Endodermal cell (in vitro differentiated cells): ENCODE measurements around the gene ADGRD1. TPM values are rescaled to one million over a fixed set of nuclear protein-coding genes. Genes with fewer than 3 reads are reported as not detected.

Experiments used
- DNase-seq: peaks from one replicate; pipeline ENCODE4 v3.0.0-alpha.2; 2017
- H3K27ac ChIP-seq: 2 replicates; pipeline ENCODE4 v1.5.1; 2013; ENCODE audit warnings: mild to moderate bottlenecking, low read depth, low read length, moderate library complexity
- H3K27me3 ChIP-seq: 2 replicates; pipeline ENCODE4 v1.6.1; 2013; ENCODE audit warnings: mild to moderate bottlenecking, low read length, moderate library complexity; ENCODE audit not compliant: insufficient read depth, control insufficient read depth, poor library complexity, severe bottlenecking
- H3K36me3 ChIP-seq: 2 replicates; pipeline ENCODE4 v1.7.0; 2013; ENCODE audit warnings: mild to moderate bottlenecking, low read length, moderate library complexity; ENCODE audit not compliant: control insufficient read depth, insufficient read depth
- H3K4me1 ChIP-seq: one replicate; pipeline ENCODE4 v1.7.0; 2013; ENCODE audit warnings: low read length; ENCODE audit not compliant: control insufficient read depth, insufficient read depth
- H3K4me3 ChIP-seq: 2 replicates; pipeline ENCODE4 v1.5.1; 2013; ENCODE audit warnings: mild to moderate bottlenecking, low read length, moderate library complexity
- H3K9ac ChIP-seq: 2 replicates; pipeline ENCODE4 v1.6.1; 2013; ENCODE audit warnings: mild to moderate bottlenecking, low read length, moderate library complexity; ENCODE audit not compliant: poor library complexity, severe bottlenecking; ENCODE audit errors: extremely low read depth
- H3K9me3 ChIP-seq: 2 replicates; pipeline ENCODE4 v1.6.1; 2013; ENCODE audit warnings: mild to moderate bottlenecking, low read length, moderate library complexity; ENCODE audit not compliant: control insufficient read depth
- H3K27ac Mint-ChIP-seq: 2 replicates; pipeline ENCODE4 v1.8.0; 2020; ENCODE audit warnings: mixed read lengths
- H3K27me3 Mint-ChIP-seq: 2 replicates; pipeline ENCODE4 v1.8.0; 2021; ENCODE audit warnings: mild to moderate bottlenecking, mixed read lengths; ENCODE audit not compliant: insufficient read depth
- H3K36me3 Mint-ChIP-seq: 2 replicates; pipeline ENCODE4 v1.8.0; 2020; ENCODE audit warnings: low read depth, mixed read lengths
- H3K4me1 Mint-ChIP-seq: 2 replicates; pipeline ENCODE4 v1.8.0; 2020; ENCODE audit warnings: mixed read lengths
- H3K4me3 Mint-ChIP-seq: 2 replicates; pipeline ENCODE4 v1.8.0; 2020; ENCODE audit warnings: mild to moderate bottlenecking, moderate library complexity, mixed read lengths
- H3K9me3 Mint-ChIP-seq: 2 replicates; pipeline ENCODE4 v1.8.0; 2020; ENCODE audit warnings: mild to moderate bottlenecking, mixed read lengths
- WGBS, 2 experiments: methylation state at CpG; one replicate each; pipeline versions ENCODE4 v1.1.5 to v1.1.7; 2013; ENCODE audit warnings: missing lambda C conversion rate in 2 of 2, mixed read lengths in 1 of 2; ENCODE audit not compliant: insufficient coverage in 1 of 2, insufficient read length in 1 of 2; 5-methylcytosine and 5-hydroxymethylcytosine counted together
- total RNA-seq, 2 donors: library from RNA; stranded (reverse); fragmentation: NEBNext Ultra II Directional in 1 of 2; extraction: Animal tissue kit (Norgen Biotek cat#: 25700) in 1 of 2; gene quantifications; 2 replicates in 1 of 2; 3 replicates in 1 of 2; pipeline ENCODE4 v1.2.1, GENCODE V29; 2021
- TF ChIP-seq, protein P1 (sequence below): fragments of 200-600 bp; sonication (generic); conservative IDR thresholded peaks from 2 replicates; pipeline ENCODE4 v1.5.0; 2021; ENCODE audit warnings: antibody characterized with exemption, mild to moderate bottlenecking

ADGRD1 gene
- total RNA-seq, 2 donors from 2014 or later, result 1.3 to 2.9 TPM

DNA sequence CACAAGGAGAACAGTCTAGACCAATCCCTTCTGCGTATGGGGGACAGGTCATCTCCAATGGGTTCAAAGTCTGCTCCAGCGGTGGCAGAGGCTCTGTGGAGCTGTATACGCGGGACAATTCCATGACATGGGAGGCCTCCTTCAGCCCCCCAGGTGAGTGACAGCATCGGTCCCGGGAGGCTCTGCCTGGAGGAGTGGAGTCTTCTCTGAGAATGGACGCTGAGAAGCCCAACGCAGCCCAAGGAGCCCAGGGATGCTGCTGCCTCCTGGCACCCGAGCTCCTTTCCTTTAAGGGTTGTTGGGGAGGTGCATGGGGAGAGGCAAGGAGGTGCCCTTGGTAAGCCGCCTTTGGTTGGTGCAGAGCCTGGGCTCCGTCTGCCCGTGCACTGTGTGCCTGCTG is 28.2 kb downstream of the ADGRD1 start:
- Histone ChIP-seq H3K4me3 (no peak overlapping the region), H3K27me3 (no peaks in the 10 kb centered on the region), H3K9ac (no peak overlapping the region), H3K27ac (no peak overlapping the region), H3K9me3 (no peaks in the 10 kb centered on the region), H3K36me3 (no peaks in the 10 kb centered on the region), H3K4me1 (no peaks in the 10 kb centered on the region)
- TF ChIP-seq, protein P1, sequence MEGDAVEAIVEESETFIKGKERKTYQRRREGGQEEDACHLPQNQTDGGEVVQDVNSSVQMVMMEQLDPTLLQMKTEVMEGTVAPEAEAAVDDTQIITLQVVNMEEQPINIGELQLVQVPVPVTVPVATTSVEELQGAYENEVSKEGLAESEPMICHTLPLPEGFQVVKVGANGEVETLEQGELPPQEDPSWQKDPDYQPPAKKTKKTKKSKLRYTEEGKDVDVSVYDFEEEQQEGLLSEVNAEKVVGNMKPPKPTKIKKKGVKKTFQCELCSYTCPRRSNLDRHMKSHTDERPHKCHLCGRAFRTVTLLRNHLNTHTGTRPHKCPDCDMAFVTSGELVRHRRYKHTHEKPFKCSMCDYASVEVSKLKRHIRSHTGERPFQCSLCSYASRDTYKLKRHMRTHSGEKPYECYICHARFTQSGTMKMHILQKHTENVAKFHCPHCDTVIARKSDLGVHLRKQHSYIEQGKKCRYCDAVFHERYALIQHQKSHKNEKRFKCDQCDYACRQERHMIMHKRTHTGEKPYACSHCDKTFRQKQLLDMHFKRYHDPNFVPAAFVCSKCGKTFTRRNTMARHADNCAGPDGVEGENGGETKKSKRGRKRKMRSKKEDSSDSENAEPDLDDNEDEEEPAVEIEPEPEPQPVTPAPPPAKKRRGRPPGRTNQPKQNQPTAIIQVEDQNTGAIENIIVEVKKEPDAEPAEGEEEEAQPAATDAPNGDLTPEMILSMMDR, result no peak
- peak; percentile 42 for DNase-seq
- Mint-ChIP-seq H3K27me3 (peaks cover 3% of the 10 kb centered on the region), H3K4me3 (no peak overlapping the region), H3K9me3 (no peaks in the 10 kb centered on the region), H3K4me1 (no peaks in the 10 kb centered on the region), H3K36me3 (no peaks in the 10 kb centered on the region), H3K27ac (no peak overlapping the region)
- 90 to 95% methylated on average over 3 to 12 of the region's 12 CpGs for WGBS, 2 experiments

- DNase-seq, result peak; percentile 37
- WGBS, 2 experiments, result 84 to 86% methylated on average over 8 to 11 of the region's 11 CpGs
Measured at GRCh38 chr12:130982565-130983225, 29.0 kb downstream of the ADGRD1 start.

DNA sequence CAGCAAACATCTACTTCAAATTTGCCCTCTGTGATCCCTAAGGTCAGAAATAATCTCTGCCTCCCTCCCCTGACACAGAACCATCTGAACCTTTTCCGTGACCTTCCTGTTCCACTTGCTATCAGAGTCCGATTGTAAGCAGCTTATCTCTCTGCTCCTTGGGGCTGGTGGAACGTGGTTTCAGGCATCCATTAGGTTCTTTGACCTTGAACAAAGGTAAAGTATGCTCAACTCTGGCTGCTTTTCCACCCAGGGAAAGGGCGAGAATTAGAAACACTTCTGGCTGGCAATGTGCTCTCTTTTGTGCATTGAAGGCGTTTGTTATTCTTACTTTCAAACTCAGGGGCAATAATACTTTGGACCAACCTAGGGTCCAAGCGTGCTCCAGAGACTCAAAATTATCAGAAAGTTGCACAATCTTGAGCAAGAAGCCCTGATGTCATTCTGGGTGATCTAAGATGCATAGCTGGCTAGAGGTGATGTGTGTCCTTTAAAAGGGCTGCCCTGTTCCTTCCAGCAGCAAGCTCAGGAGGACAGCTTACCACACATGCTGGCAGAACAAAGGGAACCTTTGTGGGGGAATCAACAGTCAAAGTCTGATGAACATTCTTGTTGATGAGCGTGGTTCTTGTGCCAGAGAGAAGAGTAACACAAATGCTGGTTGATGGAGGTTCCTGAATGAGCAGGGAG is 29.8 kb downstream of the ADGRD1 start:
- H3K27me3 Mint-ChIP-seq, result peaks cover 3% of the 10 kb centered on the region
- H3K4me1 Mint-ChIP-seq, result no peaks in the 10 kb centered on the region
- Histone ChIP-seq H3K4me1 (no peaks in the 10 kb centered on the region), H3K9ac (no peak overlapping the region), H3K9me3 (no peaks in the 10 kb centered on the region), H3K4me3 (no peak overlapping the region), H3K27ac (no peak overlapping the region), H3K36me3 (no peaks in the 10 kb centered on the region), H3K27me3 (no peaks in the 10 kb centered on the region)
- H3K9me3 Mint-ChIP-seq, result no peaks in the 10 kb centered on the region
- DNase-seq, result peak; percentile 28
- TF ChIP-seq, protein P1, result no peak
- no peaks in the 10 kb centered on the region for H3K36me3 Mint-ChIP-seq
- 77 to 88% methylated on average over 7 of the region's 7 CpGs for WGBS, 2 experiments
- no peak overlapping the region for H3K27ac Mint-ChIP-seq
- H3K4me3 Mint-ChIP-seq, result no peak overlapping the region

More at GRCh38 chr12:130982565-130983225, 29.0 kb downstream of the ADGRD1 start:
- H3K27me3 ChIP-seq, result no peaks in the 10 kb centered on the region
- Mint-ChIP-seq H3K27me3 (peaks cover 3% of the 10 kb centered on the region), H3K4me1 (no peaks in the 10 kb centered on the region), H3K36me3 (no peaks in the 10 kb centered on the region), H3K4me3 (no peak overlapping the region), H3K9me3 (no peaks in the 10 kb centered on the region), H3K27ac (no peak overlapping the region)
- H3K4me3 ChIP-seq, result no peak overlapping the region
- H3K4me1 ChIP-seq, result no peaks in the 10 kb centered on the region
- TF ChIP-seq, protein P1, result no peak
- no peaks in the 10 kb centered on the region for H3K36me3 ChIP-seq
- H3K27ac ChIP-seq, result no peak overlapping the region
- no peaks in the 10 kb centered on the region for H3K9me3 ChIP-seq
- no peak overlapping the region for H3K9ac ChIP-seq
